ENCODE results near the gene PCDHA5.

GRCh38 chr5:140796718-140797095 is 24.7 kb upstream of the PCDHA5 start:
- TF ChIP-seq, protein P1, sequence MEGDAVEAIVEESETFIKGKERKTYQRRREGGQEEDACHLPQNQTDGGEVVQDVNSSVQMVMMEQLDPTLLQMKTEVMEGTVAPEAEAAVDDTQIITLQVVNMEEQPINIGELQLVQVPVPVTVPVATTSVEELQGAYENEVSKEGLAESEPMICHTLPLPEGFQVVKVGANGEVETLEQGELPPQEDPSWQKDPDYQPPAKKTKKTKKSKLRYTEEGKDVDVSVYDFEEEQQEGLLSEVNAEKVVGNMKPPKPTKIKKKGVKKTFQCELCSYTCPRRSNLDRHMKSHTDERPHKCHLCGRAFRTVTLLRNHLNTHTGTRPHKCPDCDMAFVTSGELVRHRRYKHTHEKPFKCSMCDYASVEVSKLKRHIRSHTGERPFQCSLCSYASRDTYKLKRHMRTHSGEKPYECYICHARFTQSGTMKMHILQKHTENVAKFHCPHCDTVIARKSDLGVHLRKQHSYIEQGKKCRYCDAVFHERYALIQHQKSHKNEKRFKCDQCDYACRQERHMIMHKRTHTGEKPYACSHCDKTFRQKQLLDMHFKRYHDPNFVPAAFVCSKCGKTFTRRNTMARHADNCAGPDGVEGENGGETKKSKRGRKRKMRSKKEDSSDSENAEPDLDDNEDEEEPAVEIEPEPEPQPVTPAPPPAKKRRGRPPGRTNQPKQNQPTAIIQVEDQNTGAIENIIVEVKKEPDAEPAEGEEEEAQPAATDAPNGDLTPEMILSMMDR (IDR thresholded peaks at IDR 0.05; ENCODE audit: poor library complexity, severe bottlenecking), result no peak
- TF ChIP-seq EZH2 (IDR thresholded peaks at IDR 0.05; ENCODE audit: borderline replicate concordance, insufficient read depth, low read length, poor library complexity, severe bottlenecking), result no peak
- TF ChIP-seq SMC3 (conservative IDR thresholded peaks at IDR 0.05; ENCODE audit: poor library complexity), result no peak
